WTC11 (cell line): ENCODE results near the gene SMURF1.

ENCODE experiments used
- CREB1 ChIP-seq: sonication (generic); formaldehyde crosslinking; IDR thresholded peaks from 2 replicates; pipeline ENCODE4 v1.8.0; 2023; ENCODE audit warnings: mild to moderate bottlenecking, missing genetic modification reagents
- CTCF ChIP-seq: fragments of 200-600 bp; IDR thresholded peaks from 2 replicates; pipeline ENCODE4 v1.8.0; 2022; ENCODE audit warnings: antibody characterized with exemption
- EMX1 ChIP-seq: fragments of 250-450 bp; sonication (Bioruptor Pico); IDR thresholded peaks from 2 replicates; pipeline ENCODE4 v1.8.0; 2021; ENCODE audit warnings: mild to moderate bottlenecking

- TF ChIP-seq CTCF (no peak), EMX1 (CRISPR knock-in tag) (no peak), CREB1 (no peak)
These were observed 21.9 kb upstream of the SMURF1 start for GRCh38 chr7:99165816-99166215.
